Activated naive CD8-positive, alpha-beta T cell treated with anti-CD3 and anti-CD28 coated beads for 36 hours (primary cell): ENCODE results near the gene NTN1. TPM values are rescaled to one million over a fixed set of nuclear protein-coding genes. Genes with fewer than 3 reads are reported as not detected.

Experiments used
- DNase-seq: peaks from one replicate; pipeline ENCODE4 v3.0.0; 2021
- H3K27ac Mint-ChIP-seq: one replicate; pipeline ENCODE4 v1.8.0; 2022; ENCODE audit warnings: mild to moderate bottlenecking, moderate library complexity, mixed read lengths
- H3K27me3 Mint-ChIP-seq: one replicate; pipeline ENCODE4 v1.8.0; 2022; ENCODE audit warnings: mild to moderate bottlenecking, mixed read lengths
- H3K36me3 Mint-ChIP-seq: one replicate; pipeline ENCODE4 v1.8.0; 2021; ENCODE audit warnings: mild to moderate bottlenecking, mixed read lengths
- H3K4me1 Mint-ChIP-seq: one replicate; pipeline ENCODE4 v1.8.0; 2021; ENCODE audit warnings: mixed read lengths
- H3K4me3 Mint-ChIP-seq: one replicate; pipeline ENCODE4 v1.8.0; 2022; ENCODE audit warnings: mild to moderate bottlenecking, moderate library complexity, mixed read lengths
- H3K9me3 Mint-ChIP-seq: one replicate; pipeline ENCODE4 v1.8.0; 2022; ENCODE audit warnings: mixed read lengths
- total RNA-seq, 2 experiments: library from RNA; stranded (reverse); gene quantifications; one replicate each; pipeline ENCODE4 v1.2.3, GENCODE V29; 2021

NTN1 gene
- total RNA-seq, 2 experiments from 2014 or later = 0.43 to 0.54 TPM

DNA sequence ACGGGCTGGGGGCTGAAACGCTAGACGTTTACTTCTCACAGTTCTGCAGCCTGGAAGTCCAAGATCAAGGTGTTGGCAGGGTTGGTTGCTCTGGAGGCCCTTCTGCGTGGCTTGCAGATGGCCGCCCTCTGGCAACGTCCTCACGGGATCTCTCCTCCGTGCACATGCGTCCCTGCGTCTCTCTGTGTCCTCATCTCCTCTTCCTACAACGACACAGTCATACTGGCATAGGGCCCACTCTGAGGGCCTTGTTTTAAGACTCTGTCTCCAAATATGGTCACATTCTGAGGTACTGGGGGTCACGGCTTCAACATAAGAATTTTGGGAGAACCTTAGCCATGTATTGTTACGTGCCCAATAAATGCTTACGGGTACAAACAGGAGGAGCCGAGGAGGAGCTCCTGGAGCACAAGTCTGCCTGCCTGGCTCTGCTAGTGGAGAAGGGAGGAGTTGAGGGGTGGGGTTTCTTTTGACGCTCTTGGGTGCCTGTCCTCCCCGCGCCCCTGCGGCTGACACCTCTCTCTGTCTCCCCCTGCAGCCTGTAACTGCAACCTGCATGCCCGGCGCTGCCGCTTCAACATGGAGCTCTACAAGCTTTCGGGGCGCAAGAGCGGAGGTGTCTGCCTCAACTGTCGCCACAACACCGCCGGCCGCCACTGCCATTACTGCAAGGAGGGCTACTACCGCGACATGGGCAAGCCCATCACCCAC, 141.1 kb downstream of the NTN1 start:
- Mint-ChIP-seq H3K36me3 (no peaks in the 10 kb centered on the region), H3K9me3 (no peaks in the 10 kb centered on the region), H3K27me3 (peaks cover 3% of the 10 kb centered on the region), H3K4me3 (no peak overlapping the region), H3K27ac (no peak overlapping the region), H3K4me1 (no peaks in the 10 kb centered on the region)
- no peak for DNase-seq

DNA sequence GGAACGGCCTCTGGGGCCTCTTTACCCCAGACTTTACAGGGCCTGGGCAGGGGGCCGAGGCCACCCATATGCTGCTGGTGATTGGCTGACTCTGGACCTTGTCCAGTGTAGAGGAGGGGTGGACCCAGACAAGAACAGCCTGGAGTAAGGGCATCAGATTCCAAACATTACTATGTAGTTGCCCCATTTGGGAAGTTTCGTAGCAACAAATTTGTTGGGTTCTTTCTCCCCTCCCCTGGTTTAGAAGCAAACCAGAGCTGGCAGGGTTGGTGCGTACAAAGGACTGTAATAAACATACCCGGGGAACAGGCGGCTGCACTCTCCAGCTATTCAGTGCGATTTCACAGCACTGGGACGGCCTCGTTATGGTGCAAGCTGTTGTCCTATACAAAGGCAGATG, 145.5 kb downstream of the NTN1 start:
- Mint-ChIP-seq H3K4me1 (no peaks in the 10 kb centered on the region), H3K27me3 (no peaks in the 10 kb centered on the region), H3K4me3 (no peak overlapping the region), H3K9me3 (no peaks in the 10 kb centered on the region), H3K36me3 (no peaks in the 10 kb centered on the region), H3K27ac (no peak overlapping the region)
- DNase-seq = no peak

GRCh38 chr17:9167379-9167778, 146.1 kb downstream of the NTN1 start:
- Mint-ChIP-seq H3K9me3 (no peaks in the 10 kb centered on the region), H3K4me3 (no peak overlapping the region), H3K4me1 (no peaks in the 10 kb centered on the region), H3K36me3 (no peaks in the 10 kb centered on the region), H3K27ac (no peak overlapping the region), H3K27me3 (no peaks in the 10 kb centered on the region)
- DNase-seq = no peak

GRCh38 chr17:9169116-9169515, 147.8 kb downstream of the NTN1 start:
- Mint-ChIP-seq H3K27ac (no peak overlapping the region), H3K9me3 (no peaks in the 10 kb centered on the region), H3K4me3 (no peak overlapping the region), H3K36me3 (no peaks in the 10 kb centered on the region), H3K4me1 (no peaks in the 10 kb centered on the region), H3K27me3 (no peaks in the 10 kb centered on the region)
- DNase-seq = no peak

DNA sequence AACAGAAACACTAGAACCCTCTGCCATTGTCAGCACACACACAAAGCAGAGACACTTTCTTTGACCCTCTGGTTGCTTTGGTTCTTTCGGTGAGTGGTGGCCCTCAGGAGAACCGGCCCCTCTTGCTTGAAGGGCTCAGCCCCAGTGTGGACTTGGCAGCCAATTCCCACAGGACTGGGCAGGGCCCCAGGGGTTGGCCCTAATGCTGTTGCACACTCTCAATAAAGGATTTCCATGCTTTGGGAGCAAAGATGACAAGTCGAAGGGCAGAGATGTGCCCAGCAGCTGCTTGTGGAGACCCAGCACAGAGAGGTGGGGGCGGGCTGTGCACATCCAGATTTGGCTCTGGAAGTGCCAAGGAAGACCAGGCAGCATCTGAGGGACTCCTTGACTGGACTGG, 149.0 kb downstream of the NTN1 start:
- DNase-seq = no peak
- no peaks in the 10 kb centered on the region for H3K4me1 Mint-ChIP-seq
- H3K36me3 Mint-ChIP-seq = no peaks in the 10 kb centered on the region
- no peaks in the 10 kb centered on the region for H3K9me3 Mint-ChIP-seq
- no peak overlapping the region for H3K27ac Mint-ChIP-seq
- H3K27me3 Mint-ChIP-seq = no peaks in the 10 kb centered on the region
- H3K4me3 Mint-ChIP-seq = no peak overlapping the region

DNA sequence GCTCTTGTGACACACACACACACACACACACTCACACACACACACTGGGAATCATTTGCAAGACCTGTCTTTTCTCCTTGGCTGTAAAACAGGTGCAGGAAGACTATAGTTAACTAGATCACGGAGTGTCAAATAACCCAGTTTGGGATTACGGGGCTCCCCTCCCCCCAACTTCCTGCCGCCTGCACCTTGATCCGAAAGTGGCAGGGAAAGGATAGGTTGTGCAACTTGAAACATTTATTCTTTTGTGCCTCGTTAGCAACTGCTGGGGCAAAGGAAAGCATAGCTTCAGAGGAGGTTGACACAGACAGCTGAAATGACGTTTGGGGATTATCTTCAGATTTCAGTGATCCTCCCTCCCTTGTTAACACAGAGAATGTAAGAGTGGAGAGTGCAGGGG, 149.5 kb downstream of the NTN1 start:
- Mint-ChIP-seq H3K27me3 (no peaks in the 10 kb centered on the region), H3K9me3 (no peaks in the 10 kb centered on the region), H3K4me1 (no peaks in the 10 kb centered on the region), H3K4me3 (no peak overlapping the region), H3K27ac (no peak overlapping the region), H3K36me3 (no peaks in the 10 kb centered on the region)
- DNase-seq = no peak

GRCh38 chr17:9173386-9173983, 152.2 kb downstream of the NTN1 start:
- Mint-ChIP-seq H3K27ac (no peak overlapping the region), H3K4me3 (no peak overlapping the region), H3K27me3 (no peaks in the 10 kb centered on the region), H3K36me3 (no peaks in the 10 kb centered on the region), H3K9me3 (no peaks in the 10 kb centered on the region), H3K4me1 (no peaks in the 10 kb centered on the region)
- DNase-seq = no peak

GRCh38 chr17:9174312-9174711, 153.0 kb downstream of the NTN1 start:
- Mint-ChIP-seq H3K27me3 (no peaks in the 10 kb centered on the region), H3K36me3 (no peaks in the 10 kb centered on the region), H3K4me3 (no peak overlapping the region), H3K9me3 (no peaks in the 10 kb centered on the region), H3K4me1 (no peaks in the 10 kb centered on the region), H3K27ac (no peak overlapping the region)
- DNase-seq = no peak

- no peak overlapping the region for H3K27ac Mint-ChIP-seq
- H3K4me3 Mint-ChIP-seq = no peak overlapping the region
- no peaks in the 10 kb centered on the region for H3K4me1 Mint-ChIP-seq
- no peaks in the 10 kb centered on the region for H3K27me3 Mint-ChIP-seq
- H3K36me3 Mint-ChIP-seq = no peaks in the 10 kb centered on the region
- H3K9me3 Mint-ChIP-seq = no peaks in the 10 kb centered on the region
- DNase-seq = no peak
These were observed 153.7 kb downstream of the NTN1 start for GRCh38 chr17:9174779-9175574.

DNA sequence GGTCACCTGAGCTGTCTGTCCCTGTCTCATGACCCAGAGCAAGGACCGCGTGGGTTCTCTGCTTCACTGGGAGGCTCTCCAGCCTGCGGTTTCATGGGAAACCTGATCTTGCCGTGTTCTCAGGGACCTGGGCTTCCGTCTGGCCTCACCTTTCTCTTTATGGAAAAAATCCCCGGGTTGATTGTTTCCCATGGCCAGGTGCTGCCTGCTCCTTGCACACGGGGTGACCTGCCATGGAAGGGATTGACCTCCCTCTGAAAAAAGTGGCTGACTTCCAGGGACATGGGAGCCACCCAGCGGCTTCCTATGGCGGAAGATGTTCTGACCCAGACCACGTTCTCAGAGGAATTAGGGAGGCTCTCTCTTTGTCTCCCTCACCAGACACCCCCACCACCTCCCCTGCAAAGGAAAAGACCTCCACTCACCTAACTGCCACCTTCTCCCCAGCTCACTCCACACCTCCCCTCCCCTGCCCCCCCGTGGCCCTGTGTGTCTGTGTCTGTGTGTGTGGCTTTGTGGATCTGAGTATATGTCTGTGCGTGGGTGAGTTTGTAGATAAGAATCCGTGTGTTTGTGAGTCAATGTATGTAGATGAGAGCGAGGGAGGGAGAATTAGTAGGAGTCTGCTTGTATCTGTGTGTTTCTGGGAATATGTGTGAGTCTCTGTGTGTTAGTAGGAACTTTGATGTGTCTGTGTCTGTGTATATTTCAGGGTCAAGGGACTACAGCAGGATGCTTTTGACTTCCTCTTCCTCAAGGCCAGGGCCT, 154.6 kb downstream of the NTN1 start:
- Mint-ChIP-seq H3K9me3 (no peaks in the 10 kb centered on the region), H3K4me1 (no peaks in the 10 kb centered on the region), H3K4me3 (no peak overlapping the region), H3K27me3 (no peaks in the 10 kb centered on the region), H3K27ac (no peak overlapping the region), H3K36me3 (no peaks in the 10 kb centered on the region)
- no peak for DNase-seq

- Mint-ChIP-seq H3K36me3 (no peaks in the 10 kb centered on the region), H3K27me3 (no peaks in the 10 kb centered on the region), H3K27ac (no peak overlapping the region), H3K4me3 (no peak overlapping the region), H3K9me3 (no peaks in the 10 kb centered on the region), H3K4me1 (no peaks in the 10 kb centered on the region)
- no peak for DNase-seq
These were observed 155.9 kb downstream of the NTN1 start for GRCh38 chr17:9177212-9177611.

DNA sequence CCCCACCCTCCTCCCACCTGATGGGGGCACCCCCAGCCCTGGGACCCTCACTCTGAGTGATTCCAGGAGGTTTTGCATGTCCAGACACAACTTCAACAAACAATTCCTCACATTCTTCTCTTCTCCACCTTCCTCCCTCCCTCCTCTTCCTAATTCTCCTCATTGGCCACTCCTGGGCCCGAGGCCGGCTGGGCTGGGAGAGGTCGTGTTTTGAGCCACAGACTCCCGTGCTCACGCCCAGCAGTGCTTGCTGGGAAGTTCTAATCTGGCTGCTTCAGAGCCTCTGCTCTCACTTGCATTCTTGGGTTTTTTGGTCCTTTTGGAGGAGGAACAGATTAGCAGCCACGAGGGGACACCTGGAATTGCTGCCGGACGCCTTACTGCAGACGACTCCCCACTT, 157.0 kb downstream of the NTN1 start:
- H3K9me3 Mint-ChIP-seq = no peaks in the 10 kb centered on the region
- no peaks in the 10 kb centered on the region for H3K4me1 Mint-ChIP-seq
- no peak overlapping the region for H3K4me3 Mint-ChIP-seq
- H3K27ac Mint-ChIP-seq = no peak overlapping the region
- DNase-seq = no peak
- H3K27me3 Mint-ChIP-seq = no peaks in the 10 kb centered on the region
- H3K36me3 Mint-ChIP-seq = no peaks in the 10 kb centered on the region

- H3K27ac Mint-ChIP-seq = no peak overlapping the region
- no peaks in the 10 kb centered on the region for H3K27me3 Mint-ChIP-seq
- no peak overlapping the region for H3K4me3 Mint-ChIP-seq
- no peaks in the 10 kb centered on the region for H3K36me3 Mint-ChIP-seq
- no peaks in the 10 kb centered on the region for H3K9me3 Mint-ChIP-seq
- no peak for DNase-seq
- H3K4me1 Mint-ChIP-seq = no peaks in the 10 kb centered on the region
These were observed 158.3 kb downstream of the NTN1 start for GRCh38 chr17:9179602-9180001.

GRCh38 chr17:9181640-9182039, 160.3 kb downstream of the NTN1 start:
- no peak overlapping the region for H3K27ac Mint-ChIP-seq
- H3K4me3 Mint-ChIP-seq = no peak overlapping the region
- H3K36me3 Mint-ChIP-seq = no peaks in the 10 kb centered on the region
- H3K9me3 Mint-ChIP-seq = no peaks in the 10 kb centered on the region
- no peak for DNase-seq
- no peaks in the 10 kb centered on the region for H3K27me3 Mint-ChIP-seq
- no peaks in the 10 kb centered on the region for H3K4me1 Mint-ChIP-seq

DNA sequence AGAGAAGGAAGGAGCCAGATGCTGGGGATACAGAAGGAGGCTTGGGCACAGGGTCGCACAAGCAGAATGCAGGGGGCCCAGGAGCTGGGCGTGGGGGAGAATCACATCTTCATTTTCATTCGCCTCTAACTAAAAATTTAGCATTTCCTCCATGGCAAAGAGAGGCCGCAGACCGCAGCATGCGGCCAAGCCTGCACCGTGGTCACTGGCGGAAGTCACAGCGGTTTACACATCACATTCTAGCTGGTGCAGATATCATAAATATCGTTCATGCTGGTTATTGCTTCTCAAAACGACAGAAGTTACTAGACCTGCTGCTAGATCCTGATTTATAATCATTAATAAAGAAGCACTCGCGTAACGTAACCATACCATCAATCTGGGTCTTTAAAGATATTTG, 162.0 kb downstream of the NTN1 start:
- Mint-ChIP-seq H3K27ac (no peak overlapping the region), H3K36me3 (no peaks in the 10 kb centered on the region), H3K9me3 (no peaks in the 10 kb centered on the region), H3K4me1 (no peaks in the 10 kb centered on the region), H3K4me3 (no peak overlapping the region), H3K27me3 (peaks cover 4% of the 10 kb centered on the region)
- no peak for DNase-seq
